AG08396 (cell line): ENCODE results near the gene ERBB2.
"Not testable (repeated sequence)": the region's sequence is repeated elsewhere in the genome, so short reads cannot be mapped to it uniquely, and the experiment has no call there.

Experiments used
- DNase-seq: peaks from one replicate; pipeline ENCODE4 v3.0.0; 2012; ENCODE audit warnings: low spot score, mixed read lengths

Gene ERBB2

GRCh38 chr17:39763051-39763820 lies 63.4 kb downstream of the ERBB2 start:
- DNase-seq, result no peak

GRCh38 chr17:39764171-39764570 lies 64.3 kb downstream of the ERBB2 start:
- not testable (repeated sequence) for DNase-seq

- DNase-seq, result no peak
These were observed 65.3 kb downstream of the ERBB2 start for GRCh38 chr17:39765175-39765574.

GRCh38 chr17:39765766-39766165 lies 65.9 kb downstream of the ERBB2 start:
- no peak for DNase-seq

GRCh38 chr17:39767147-39767546 lies 67.3 kb downstream of the ERBB2 start:
- no peak for DNase-seq

GRCh38 chr17:39769974-39770587 lies 70.2 kb downstream of the ERBB2 start:
- DNase-seq, result no peak

GRCh38 chr17:39772415-39772814 lies 72.6 kb downstream of the ERBB2 start:
- DNase-seq, result no peak

- no peak for DNase-seq
These were observed 73.4 kb downstream of the ERBB2 start for GRCh38 chr17:39772987-39773934.

- no peak for DNase-seq
These were observed 74.2 kb downstream of the ERBB2 start for GRCh38 chr17:39774047-39774446.

- no peak for DNase-seq
These were observed 75.2 kb downstream of the ERBB2 start for GRCh38 chr17:39775031-39775430.

- no peak for DNase-seq
These were observed 76.4 kb downstream of the ERBB2 start for GRCh38 chr17:39776252-39776651.

GRCh38 chr17:39777534-39778365 lies 77.9 kb downstream of the ERBB2 start:
- DNase-seq, result no peak
